ENCODE measurements around the gene TENM4. TPM values are rescaled to one million over a fixed set of nuclear protein-coding genes. Genes with fewer than 3 reads are reported as not detected.

TENM4 gene
- polyA plus RNA-seq, 1 of the 3 experiments (the other 2 are of a cell fraction), result 16.7 TPM

DNA sequence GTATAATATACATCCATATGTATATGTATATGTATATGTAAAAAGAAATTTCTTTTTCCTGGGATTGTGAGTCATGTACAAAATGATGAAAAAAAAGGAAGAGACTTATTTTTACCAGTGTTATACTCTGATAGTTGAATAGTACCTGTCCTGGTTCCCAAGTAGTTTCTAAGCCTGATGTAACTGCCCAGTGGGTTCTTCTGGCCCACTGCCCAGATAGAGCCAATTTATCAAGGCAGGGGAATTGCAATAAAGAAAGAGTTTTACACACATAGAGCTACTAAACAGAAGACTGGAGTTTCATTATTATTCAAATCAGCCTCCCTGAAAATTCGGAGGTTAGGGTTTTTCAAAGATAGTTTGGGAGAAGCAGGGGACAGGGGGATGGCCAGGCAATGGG, 837.0 kb downstream of the TENM4 start:
- 50% methylated on average over 1 of the region's 1 CpG for WGBS (ENCODE audit: low lambda C conversion rate)
- TF ChIP-seq TCF12 (IDR thresholded peaks at IDR 0.05), result no peak
- no peak for TF ChIP-seq EZH2phosphoT487 (IDR thresholded peaks at IDR 0.05; ENCODE audit: borderline replicate concordance, low read depth)
- no peak for TF ChIP-seq NRF1 (IDR thresholded peaks at IDR 0.05; ENCODE audit: low read depth, low read length)
- TF ChIP-seq, protein P1, sequence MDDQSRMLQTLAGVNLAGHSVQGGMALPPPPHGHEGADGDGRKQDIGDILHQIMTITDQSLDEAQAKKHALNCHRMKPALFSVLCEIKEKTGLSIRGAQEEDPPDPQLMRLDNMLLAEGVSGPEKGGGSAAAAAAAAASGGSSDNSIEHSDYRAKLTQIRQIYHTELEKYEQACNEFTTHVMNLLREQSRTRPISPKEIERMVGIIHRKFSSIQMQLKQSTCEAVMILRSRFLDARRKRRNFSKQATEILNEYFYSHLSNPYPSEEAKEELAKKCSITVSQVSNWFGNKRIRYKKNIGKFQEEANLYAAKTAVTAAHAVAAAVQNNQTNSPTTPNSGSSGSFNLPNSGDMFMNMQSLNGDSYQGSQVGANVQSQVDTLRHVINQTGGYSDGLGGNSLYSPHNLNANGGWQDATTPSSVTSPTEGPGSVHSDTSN (IDR thresholded peaks at IDR 0.05), result no peak
- no peak for TF ChIP-seq SIN3A (IDR thresholded peaks at IDR 0.05; ENCODE audit: borderline replicate concordance, low read depth, low read length)
- TF ChIP-seq YY1 (IDR thresholded peaks at IDR 0.05; ENCODE audit: low read depth), result no peak
- no peak for TF ChIP-seq TAF1 (IDR thresholded peaks at IDR 0.05; ENCODE audit: borderline replicate concordance, low read depth, low read length)
- TF ChIP-seq MXI1 (IDR thresholded peaks at IDR 0.05; ENCODE audit: low read depth, low read length), result no peak
- TF ChIP-seq, protein P2, sequence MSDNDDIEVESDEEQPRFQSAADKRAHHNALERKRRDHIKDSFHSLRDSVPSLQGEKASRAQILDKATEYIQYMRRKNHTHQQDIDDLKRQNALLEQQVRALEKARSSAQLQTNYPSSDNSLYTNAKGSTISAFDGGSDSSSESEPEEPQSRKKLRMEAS (IDR thresholded peaks at IDR 0.05; ENCODE audit: low read depth), result no peak
- TF ChIP-seq GATA2 (CRISPR knock-in tag; IDR thresholded peaks at IDR 0.05), result no peak
- TF ChIP-seq, protein P3, sequence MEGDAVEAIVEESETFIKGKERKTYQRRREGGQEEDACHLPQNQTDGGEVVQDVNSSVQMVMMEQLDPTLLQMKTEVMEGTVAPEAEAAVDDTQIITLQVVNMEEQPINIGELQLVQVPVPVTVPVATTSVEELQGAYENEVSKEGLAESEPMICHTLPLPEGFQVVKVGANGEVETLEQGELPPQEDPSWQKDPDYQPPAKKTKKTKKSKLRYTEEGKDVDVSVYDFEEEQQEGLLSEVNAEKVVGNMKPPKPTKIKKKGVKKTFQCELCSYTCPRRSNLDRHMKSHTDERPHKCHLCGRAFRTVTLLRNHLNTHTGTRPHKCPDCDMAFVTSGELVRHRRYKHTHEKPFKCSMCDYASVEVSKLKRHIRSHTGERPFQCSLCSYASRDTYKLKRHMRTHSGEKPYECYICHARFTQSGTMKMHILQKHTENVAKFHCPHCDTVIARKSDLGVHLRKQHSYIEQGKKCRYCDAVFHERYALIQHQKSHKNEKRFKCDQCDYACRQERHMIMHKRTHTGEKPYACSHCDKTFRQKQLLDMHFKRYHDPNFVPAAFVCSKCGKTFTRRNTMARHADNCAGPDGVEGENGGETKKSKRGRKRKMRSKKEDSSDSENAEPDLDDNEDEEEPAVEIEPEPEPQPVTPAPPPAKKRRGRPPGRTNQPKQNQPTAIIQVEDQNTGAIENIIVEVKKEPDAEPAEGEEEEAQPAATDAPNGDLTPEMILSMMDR (IDR thresholded peaks at IDR 0.05), result no peak
- TF ChIP-seq RFX5 (IDR thresholded peaks at IDR 0.05; ENCODE audit: low read length), result no peak
- TF ChIP-seq GABPA (IDR thresholded peaks at IDR 0.05; ENCODE audit: low read depth), result no peak
- TF ChIP-seq TEAD4 (IDR thresholded peaks at IDR 0.05; ENCODE audit: borderline replicate concordance, insufficient read depth), result no peak
- no peak for TF ChIP-seq CHD2 (IDR thresholded peaks at IDR 0.05; ENCODE audit: low read length, partially characterized antibody)
- TF ChIP-seq, protein P4, sequence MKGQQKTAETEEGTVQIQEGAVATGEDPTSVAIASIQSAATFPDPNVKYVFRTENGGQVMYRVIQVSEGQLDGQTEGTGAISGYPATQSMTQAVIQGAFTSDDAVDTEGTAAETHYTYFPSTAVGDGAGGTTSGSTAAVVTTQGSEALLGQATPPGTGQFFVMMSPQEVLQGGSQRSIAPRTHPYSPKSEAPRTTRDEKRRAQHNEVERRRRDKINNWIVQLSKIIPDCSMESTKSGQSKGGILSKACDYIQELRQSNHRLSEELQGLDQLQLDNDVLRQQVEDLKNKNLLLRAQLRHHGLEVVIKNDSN (IDR thresholded peaks at IDR 0.05; ENCODE audit: borderline replicate concordance, low read depth), result no peak
- TF ChIP-seq ELF1 (IDR thresholded peaks at IDR 0.05), result no peak
- TF ChIP-seq, protein P5, sequence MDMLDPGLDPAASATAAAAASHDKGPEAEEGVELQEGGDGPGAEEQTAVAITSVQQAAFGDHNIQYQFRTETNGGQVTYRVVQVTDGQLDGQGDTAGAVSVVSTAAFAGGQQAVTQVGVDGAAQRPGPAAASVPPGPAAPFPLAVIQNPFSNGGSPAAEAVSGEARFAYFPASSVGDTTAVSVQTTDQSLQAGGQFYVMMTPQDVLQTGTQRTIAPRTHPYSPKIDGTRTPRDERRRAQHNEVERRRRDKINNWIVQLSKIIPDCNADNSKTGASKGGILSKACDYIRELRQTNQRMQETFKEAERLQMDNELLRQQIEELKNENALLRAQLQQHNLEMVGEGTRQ (IDR thresholded peaks at IDR 0.05; ENCODE audit: borderline replicate concordance, low read depth, low read length), result no peak
- no peak overlapping the region for H3K4me2 ChIP-seq
- no peak overlapping the region for H2AFZ ChIP-seq (ENCODE audit: low read depth)
- no peaks in the 10 kb centered on the region for H3K36me3 ChIP-seq (replicated peaks in 1 of 2; ENCODE audit: control insufficient read depth in 1 of 2, insufficient read depth in 2 of 2, low read length in 1 of 2)
- H4K20me1 ChIP-seq (ENCODE audit: insufficient read depth), result no peaks in the 10 kb centered on the region
- H3K27me3 ChIP-seq (ENCODE audit: insufficient read depth), result no peaks in the 10 kb centered on the region; the same call in 1 of the 2 replicates
- no peaks in the 10 kb centered on the region; a peak in 2 of 4 replicates for H3K4me1 ChIP-seq (ENCODE audit: control insufficient read depth in 1 of 2, insufficient read depth in 2 of 2, low read depth in 1 of 2, low read length in 1 of 2)
- ChIA-PET POLR2A (no interaction called here), CTCF (no interaction called here)
- no peak overlapping the region for H3K9ac ChIP-seq
- no peaks in the 10 kb centered on the region for H3K9me2 ChIP-seq
- H3K4me3 ChIP-seq (ENCODE audit: low read depth in 2 of 2, low read length in 1 of 2), result no peak overlapping the region
- H3K79me2 ChIP-seq (ENCODE audit: insufficient read depth), result no peaks in the 10 kb centered on the region
- no peak for DNase-seq
- no peaks in the 10 kb centered on the region for H3F3A ChIP-seq (replicated peaks; ENCODE audit: insufficient read depth)
- no peaks in the 10 kb centered on the region for H3K9me3 ChIP-seq
- H3K27ac ChIP-seq (ENCODE audit: low read depth in 2 of 2, low read length in 1 of 2), result no peak overlapping the region

Small RNA genes lying within 50 kb of the gene (small RNA-seq; reads per million reads assigned to genes)
- gene MIR5579, result 0 to 16.6 (median 12.0) reads per million in 7 experiments
- 316 to 20,045 (median 5,900) reads per million in 7 experiments for gene MIR708

Measured in SK-N-SH (cell line).